Heart left ventricle (tissue), 13 donors: Measurements from ENCODE around the gene PTH2R.

Source experiments
- POLR2A ChIP-seq, 2 donors: fragments of 450-650 bp; IDR thresholded peaks; one replicate each; pipeline ENCODE4 v1.6.1; 2017; ENCODE audit warnings: antibody characterized with exemption in 2 of 2, mild to moderate bottlenecking in 2 of 2, moderate library complexity in 2 of 2
- TF ChIP-seq, protein P1 (sequence below), 12 donors: fragments of 200-600 bp; sonication (generic) in 4 of 12; IDR thresholded peaks; one replicate each; pipeline versions ENCODE4 v1.5.0 to v1.8.0; 2018 to 2022; ENCODE audit warnings: antibody characterized with exemption in 12 of 12, mild to moderate bottlenecking in 5 of 12
- donor health status: ischemic (EF 13 %, LVEDD 7.1; RV severe dilation, severe dysfunction).
- donor health status: DM: no; HTN: yes; CAD: no.
- donor health status: DM: no; HTN: no; CAD: no.
- donor health status: ischemic (EF 25% LVEDD 6.9; RV normal size, moderate dysfunction).
- donor health status: ischemic (EF 25% LVEDD 5.7; RV mildly dilated, moderate dysfunction).
- donor health status: ischemic (EF 35%, LVEDD 5.7; RV mildly dilated, moderate dysfunction).
- donor health status: nonischemic (EF 11% LVEDD 7.7; RV severe dilation, severe dysfunction).
- donor health status: DM: yes; HTN: yes; CAD: no.
- donor health status: PGD.
- donor health status: ischemic (EF 29% LVEDD 5.4; RV normal size, mild dysfunction).
- donor health status: nonischemic (EF 23%, LVEDD 6.1; RV moderate dilation, normal function).

DNA sequence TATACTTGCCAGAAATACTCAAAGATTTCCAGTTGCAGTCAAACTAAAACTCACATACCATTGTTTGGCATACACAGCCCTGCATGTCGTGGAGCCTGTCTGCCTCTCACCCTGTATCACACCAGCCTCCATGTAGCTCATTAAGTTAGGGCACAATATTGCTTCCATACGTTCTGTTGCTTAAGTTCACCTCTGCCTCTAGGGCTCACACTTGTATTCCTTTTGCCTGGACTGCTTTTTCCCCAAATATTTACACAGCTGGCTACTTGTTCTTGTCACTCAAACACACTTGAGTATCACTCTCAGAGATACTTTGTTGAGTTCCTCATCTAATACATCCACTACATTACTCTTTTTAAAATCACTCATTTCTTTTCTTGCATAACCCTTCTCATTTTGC, 83.1 kb downstream of the PTH2R start:
- TF ChIP-seq, protein P1, sequence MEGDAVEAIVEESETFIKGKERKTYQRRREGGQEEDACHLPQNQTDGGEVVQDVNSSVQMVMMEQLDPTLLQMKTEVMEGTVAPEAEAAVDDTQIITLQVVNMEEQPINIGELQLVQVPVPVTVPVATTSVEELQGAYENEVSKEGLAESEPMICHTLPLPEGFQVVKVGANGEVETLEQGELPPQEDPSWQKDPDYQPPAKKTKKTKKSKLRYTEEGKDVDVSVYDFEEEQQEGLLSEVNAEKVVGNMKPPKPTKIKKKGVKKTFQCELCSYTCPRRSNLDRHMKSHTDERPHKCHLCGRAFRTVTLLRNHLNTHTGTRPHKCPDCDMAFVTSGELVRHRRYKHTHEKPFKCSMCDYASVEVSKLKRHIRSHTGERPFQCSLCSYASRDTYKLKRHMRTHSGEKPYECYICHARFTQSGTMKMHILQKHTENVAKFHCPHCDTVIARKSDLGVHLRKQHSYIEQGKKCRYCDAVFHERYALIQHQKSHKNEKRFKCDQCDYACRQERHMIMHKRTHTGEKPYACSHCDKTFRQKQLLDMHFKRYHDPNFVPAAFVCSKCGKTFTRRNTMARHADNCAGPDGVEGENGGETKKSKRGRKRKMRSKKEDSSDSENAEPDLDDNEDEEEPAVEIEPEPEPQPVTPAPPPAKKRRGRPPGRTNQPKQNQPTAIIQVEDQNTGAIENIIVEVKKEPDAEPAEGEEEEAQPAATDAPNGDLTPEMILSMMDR (IDR thresholded peaks at IDR 0.05) = no peak
- no peak for TF ChIP-seq POLR2A (IDR thresholded peaks at IDR 0.05)
